H1 (cell line): ENCODE results near the gene SDF2L1. TPM values are rescaled to one million over a fixed set of nuclear protein-coding genes. Genes with fewer than 3 reads are reported as not detected.

Source experiments
- BRCA1 ChIP-seq: IDR thresholded peaks from 2 replicates; pipeline ENCODE4 v1.6.1; 2012; ENCODE audit warnings: low read depth, low read length, improper control_type of control experiment
- HDAC6 ChIP-seq: IDR thresholded peaks from one replicate; pipeline ENCODE4 v1.7.1; 2012; ENCODE audit warnings: low read depth, mild to moderate bottlenecking, inconsistent platforms, low read length, moderate library complexity
- RAD21 ChIP-seq, 2 experiments: IDR thresholded peaks in 1 of 2; conservative IDR thresholded peaks in 1 of 2; 2 replicates each; pipeline ENCODE4 v1.6.1; 2011; ENCODE audit warnings: low read depth in 2 of 2, low read length in 2 of 2, improper control_type of control experiment in 1 of 2, inconsistent platforms in 1 of 2, mild to moderate bottlenecking in 1 of 2, moderate library complexity in 1 of 2
- SIN3A ChIP-seq, 2 experiments: IDR thresholded peaks in 1 of 2; conservative IDR thresholded peaks in 1 of 2; 2 replicates each; pipeline ENCODE4 v1.6.1; 2011 to 2012; ENCODE audit warnings: low read length in 2 of 2, improper control_type of control experiment in 1 of 2, low read depth in 1 of 2, mild to moderate bottlenecking in 1 of 2
- TEAD4 ChIP-seq: IDR thresholded peaks from 2 replicates; pipeline ENCODE4 v1.6.1; 2012; ENCODE audit warnings: low read depth, low read length, inconsistent platforms, mixed read lengths
- polyA plus RNA-seq, 7 experiments: library from polyadenylated mRNA; depleted of rRNA in 3 of 7; stranded (reverse) in 5 of 7; unstranded in 2 of 7; fragments of >200 nt in 5 of 7; fragments of 200-250 nt in 2 of 7; gene quantifications; 1 replicate in 5 of 7; 2 replicates in 1 of 7; 4 replicates in 1 of 7; pipeline versions ENCODE4 v1.2.1 to v1.2.3, GENCODE V29; 2011 to 2013; ENCODE audit warnings: missing spikeins in 2 of 7, mixed read lengths in 2 of 7
- total RNA-seq: library from RNA; stranded (reverse); fragmentation: NEBNext Ultra II Directional; extraction: Animal tissue kit (Norgen Biotek cat#: 25700); gene quantifications from 2 replicates; pipeline ENCODE4 v1.2.1, GENCODE V29; 2021

Gene SDF2L1
- total and polyA plus RNA-seq, 2 of the 8 experiments (the other 6 are each of a cell fraction or from before 2014, with no cell fraction given), result 51.1 to 59.6 TPM

GRCh38 chr22:21640810-21641209 lies 1.3 kb upstream of the SDF2L1 start (continued):
- TF ChIP-seq HDAC6 (no peak), TEAD4 (no peak), RAD21 (IDR thresholded peaks at IDR 0.05 in 1 of 2, conservative IDR thresholded peaks at IDR 0.05 in 1 of 2; ENCODE audit: low read depth in 2 of 2, low read length in 2 of 2) (no peak), SIN3A (conservative IDR thresholded peaks at IDR 0.05 in 1 of 2, IDR thresholded peaks at IDR 0.05 in 1 of 2; ENCODE audit: low read depth in 1 of 2, low read length in 2 of 2) (no peak), BRCA1 (no peak)
- TF ChIP-seq, all 59 proteins: peak for 0
